H9 (cell line): Measurements from ENCODE around the gene HEXIM1. TPM values are rescaled to one million over a fixed set of nuclear protein-coding genes. Genes with fewer than 3 reads are reported as not detected.

Experiments
- DNase-seq: peaks from one replicate; pipeline ENCODE4 v3.0.0-alpha.2; 2017
- H2AFZ ChIP-seq: one replicate; pipeline ENCODE4 v1.6.1; 2013; ENCODE audit warnings: mild to moderate bottlenecking, low read length, control low read depth, moderate library complexity
- H2AK5ac ChIP-seq: 2 replicates; pipeline ENCODE4 v1.6.1; 2013; ENCODE audit warnings: low read length, control low read depth, mixed read lengths; ENCODE audit not compliant: insufficient read length
- H2BK120ac ChIP-seq: one replicate; pipeline ENCODE4 v1.6.1; 2013; ENCODE audit warnings: low read depth, mild to moderate bottlenecking, low read length, control low read depth, inconsistent platforms; ENCODE audit not compliant: poor library complexity, severe bottlenecking
- H2BK12ac ChIP-seq: 2 replicates; pipeline ENCODE4 v1.6.1; 2013; ENCODE audit warnings: low read length, control low read depth, mixed read lengths, low read depth; ENCODE audit not compliant: insufficient read length
- H2BK15ac ChIP-seq: 2 replicates; pipeline ENCODE4 v1.6.1; 2013; ENCODE audit warnings: low read depth, low read length, control low read depth
- H2BK20ac ChIP-seq: one replicate; pipeline ENCODE4 v1.6.1; 2013; ENCODE audit warnings: low read depth, mild to moderate bottlenecking, low read length, control low read depth, inconsistent platforms; ENCODE audit not compliant: poor library complexity, severe bottlenecking
- H2BK5ac ChIP-seq: 2 replicates; pipeline ENCODE4 v1.6.1; 2013; ENCODE audit warnings: low read length, control low read depth, mixed read lengths; ENCODE audit not compliant: insufficient read length
- H3K14ac ChIP-seq: 2 replicates; pipeline ENCODE4 v1.6.1; 2013; ENCODE audit warnings: low read length, control low read depth; ENCODE audit not compliant: insufficient read depth
- H3K18ac ChIP-seq: 2 replicates; pipeline ENCODE4 v1.6.1; 2013; ENCODE audit warnings: low read depth, mild to moderate bottlenecking, mixed read lengths, low read length, control low read depth; ENCODE audit not compliant: insufficient read length
- H3K23ac ChIP-seq: 2 replicates; pipeline ENCODE4 v1.6.1; 2013; ENCODE audit warnings: low read length, control low read depth, mixed read lengths, low read depth; ENCODE audit not compliant: insufficient read length
- H3K23me2 ChIP-seq: 2 replicates; pipeline ENCODE4 v1.6.1; 2013; ENCODE audit warnings: low read depth, mild to moderate bottlenecking, mixed read lengths, low read length, control low read depth; ENCODE audit not compliant: insufficient read length, poor library complexity, severe bottlenecking
- H3K27ac ChIP-seq: 2 replicates; pipeline ENCODE4 v1.5.1; 2013; ENCODE audit warnings: low read length, control low read depth, mixed read lengths, low read depth; ENCODE audit not compliant: insufficient read length
- H3K27me3 ChIP-seq: 2 replicates; pipeline ENCODE4 v1.6.1; 2013; ENCODE audit warnings: low read length, control low read depth, inconsistent platforms; ENCODE audit not compliant: insufficient read depth
- H3K4ac ChIP-seq: 2 replicates; pipeline ENCODE4 v1.6.1; 2013; ENCODE audit warnings: low read depth, mild to moderate bottlenecking, control low read depth, inconsistent platforms, low read length, moderate library complexity
- H3K4me1 ChIP-seq: 2 replicates; pipeline ENCODE4 v1.6.1; 2013; ENCODE audit warnings: low read length, control low read depth, inconsistent platforms; ENCODE audit not compliant: insufficient read depth
- H3K4me2 ChIP-seq: 2 replicates; pipeline ENCODE4 v1.6.1; 2013; ENCODE audit warnings: low read length, control low read depth, mixed read lengths; ENCODE audit not compliant: insufficient read length, insufficient read depth
- H3K56ac ChIP-seq: 2 replicates; pipeline ENCODE4 v1.6.1; 2013; ENCODE audit warnings: low read depth, mild to moderate bottlenecking, mixed read lengths, low read length, control low read depth; ENCODE audit not compliant: insufficient read length
- H3K79me1 ChIP-seq: 2 replicates; pipeline ENCODE4 v1.6.1; 2013; ENCODE audit warnings: low read depth, mild to moderate bottlenecking, moderate library complexity, low read length, control low read depth, inconsistent platforms; ENCODE audit not compliant: insufficient read depth, poor library complexity, severe bottlenecking
- H3K79me2 ChIP-seq: 2 replicates; pipeline ENCODE4 v1.6.1; 2013; ENCODE audit warnings: low read length, control low read depth, inconsistent platforms; ENCODE audit not compliant: insufficient read depth
- H3K9ac ChIP-seq: 2 replicates; pipeline ENCODE4 v1.6.1; 2013; ENCODE audit warnings: low read length, control low read depth, mixed read lengths; ENCODE audit not compliant: insufficient read length; ENCODE audit errors: extremely low read depth
- H3K9me3 ChIP-seq: one replicate; pipeline ENCODE4 v1.6.1; 2013; ENCODE audit warnings: low read depth, low read length, inconsistent platforms; ENCODE audit not compliant: control insufficient read depth
- H3T11ph ChIP-seq: one replicate; pipeline ENCODE4 v1.6.1; 2013; ENCODE audit warnings: mild to moderate bottlenecking, low read length, control low read depth, inconsistent platforms
- H4K20me1 ChIP-seq: one replicate; pipeline ENCODE4 v1.6.1; 2013; ENCODE audit not compliant: control insufficient read depth, insufficient read length, insufficient read depth
- H4K5ac ChIP-seq: 2 replicates; pipeline ENCODE4 v1.6.1; 2013; ENCODE audit warnings: low read depth, mild to moderate bottlenecking, mixed read lengths, low read length, control low read depth; ENCODE audit not compliant: insufficient read length
- H4K8ac ChIP-seq: replicated peaks from 2 replicates; pipeline ENCODE4 v1.6.1; 2013; ENCODE audit warnings: low read length, control low read depth, mixed read lengths, low read depth; ENCODE audit not compliant: insufficient read length
- H4K91ac ChIP-seq: 2 replicates; pipeline ENCODE4 v1.6.1; 2013; ENCODE audit warnings: low read depth, mild to moderate bottlenecking, moderate library complexity, mixed read lengths, low read length, control low read depth; ENCODE audit not compliant: insufficient read length
- H3K27ac Mint-ChIP-seq, 3 experiments: 2 replicates in 2 of 3; 3 replicates in 1 of 3; pipeline ENCODE4 v1.8.0; 2020 to 2021; ENCODE audit warnings: mixed read lengths in 3 of 3, mild to moderate bottlenecking in 1 of 3, moderate library complexity in 1 of 3
- H3K27me3 Mint-ChIP-seq: 2 replicates; pipeline ENCODE4 v1.8.0; 2021; ENCODE audit warnings: low read depth, mild to moderate bottlenecking, moderate library complexity, mixed read lengths
- H3K36me3 Mint-ChIP-seq, 3 experiments: 2 replicates in 2 of 3; 3 replicates in 1 of 3; pipeline ENCODE4 v1.8.0; 2020 to 2021; ENCODE audit warnings: low read depth in 3 of 3, mixed read lengths in 3 of 3; ENCODE audit not compliant: insufficient read depth in 1 of 3
- H3K4me1 Mint-ChIP-seq, 2 experiments: 2 replicates each; pipeline ENCODE4 v1.8.0; 2020; ENCODE audit warnings: mixed read lengths in 2 of 2
- H3K4me3 Mint-ChIP-seq, 2 experiments: 2 replicates in 1 of 2; 3 replicates in 1 of 2; pipeline ENCODE4 v1.8.0; 2020 to 2021; ENCODE audit warnings: mild to moderate bottlenecking in 2 of 2, mixed read lengths in 2 of 2, moderate library complexity in 1 of 2
- H3K9me3 Mint-ChIP-seq, 2 experiments: 2 replicates in 1 of 2; 3 replicates in 1 of 2; pipeline ENCODE4 v1.8.0; 2020; ENCODE audit warnings: mild to moderate bottlenecking in 2 of 2, mixed read lengths in 2 of 2, moderate library complexity in 1 of 2
- CTCF ChIP-seq: fragments of 200-600 bp; sonication (generic); conservative IDR thresholded peaks from 3 replicates; pipeline ENCODE4 v1.8.0; 2021; ENCODE audit warnings: antibody characterized with exemption, mild to moderate bottlenecking
- WGBS: extraction: QIAGEN DNeasy Blood & Tissue Kit; methylation state at CpG from one replicate; pipeline ENCODE4 v1.1.7; 2013; ENCODE audit warnings: missing lambda C conversion rate, low lambda C conversion rate, mixed read lengths; ENCODE audit not compliant: insufficient read length; ENCODE audit errors: extremely low coverage; 5-methylcytosine and 5-hydroxymethylcytosine counted together
- total RNA-seq: library from RNA; stranded (reverse); gene quantifications from 2 replicates; pipeline ENCODE4 v1.2.1, GENCODE V29; 2021

HEXIM1 gene
- total RNA-seq, 1 experiment from 2014 or later: 32.4 TPM

- Histone ChIP-seq H3K4ac (no peak overlapping the region), H4K5ac (no peak overlapping the region), H2AK5ac (no peak overlapping the region), H2AFZ (no peak overlapping the region), H3K9me3 (no peaks in the 10 kb centered on the region), H3K79me1 (no peaks in the 10 kb centered on the region), H2BK15ac (no peak overlapping the region), H3K56ac (no peak overlapping the region), H2BK12ac (no peak overlapping the region), H3K79me2 (no peaks in the 10 kb centered on the region; the same call in 1 of the 2 replicates), H3K9ac (no peak overlapping the region), H4K8ac (no peak overlapping the region), H3K14ac (no peak overlapping the region), H3K23me2 (peaks cover 22% of the 10 kb centered on the region), H3K27me3 (no peaks in the 10 kb centered on the region), H2BK20ac (no peak overlapping the region), H3K4me1 (peaks cover 2% of the 10 kb centered on the region; the same call in 1 of the 2 replicates), H3K27ac (no peak overlapping the region), H2BK5ac (no peak overlapping the region), H3K18ac (no peak overlapping the region), H4K20me1 (no peaks in the 10 kb centered on the region), H3K23ac (no peak overlapping the region), H4K91ac (no peak overlapping the region), H2BK120ac (no peak overlapping the region), H3T11ph (no peak overlapping the region), H3K4me2 (peak overlapping the region; percentile 51)
- no peak for TF ChIP-seq CTCF
- Mint-ChIP-seq H3K36me3 (peaks cover 4 to 8% (median 7%) of the 10 kb centered on the region in 3 experiments; a peak in 6 of 7 replicates), H3K4me3 (peak overlapping the region; percentile 46 to 66), H3K27ac (no peak overlapping the region), H3K27me3 (peaks cover 2% of the 10 kb centered on the region), H3K4me1 (peaks cover 29 to 34% of the 10 kb centered on the region in 2 experiments), H3K9me3 (no peaks in the 10 kb centered on the region; a peak in 1 of 5 replicates)
- DNase-seq: no peak
- WGBS: no CpG with 5 or more reads among the region's 8 CpGs
These were observed 3.3 kb upstream of the HEXIM1 start for GRCh38 chr17:45145035-45145389.
